Neural progenitor cell (in vitro differentiated cells): ENCODE measurements around the gene LAMA2. TPM values are rescaled to one million over a fixed set of nuclear protein-coding genes. Genes with fewer than 3 reads are reported as not detected.

ENCODE experiments used
- DNase-seq: peaks from one replicate; pipeline ENCODE4 v3.0.0-alpha.2; 2016; ENCODE audit warnings: low spot score
- H2AFZ ChIP-seq: fragments of 200-600 bp; sonication (generic); replicated peaks from 2 replicates; pipeline ENCODE4 v1.6.1; 2016; ENCODE audit warnings: antibody characterized with exemption
- H3F3A ChIP-seq: fragments of 200-600 bp; sonication (generic); 2 replicates; pipeline ENCODE4 v1.6.1; 2016; ENCODE audit warnings: antibody characterized with exemption, low read depth
- H3K27ac ChIP-seq: fragments of 200-600 bp; sonication (generic); 2 replicates; pipeline ENCODE4 v1.5.1; 2016; ENCODE audit warnings: mild to moderate bottlenecking
- H3K27me3 ChIP-seq: fragments of 200-600 bp; sonication (generic); 2 replicates; pipeline ENCODE4 v1.6.1; 2016; ENCODE audit warnings: mild to moderate bottlenecking, moderate library complexity
- H3K36me3 ChIP-seq: fragments of 200-600 bp; sonication (generic); 2 replicates; pipeline ENCODE4 v1.5.1; 2016
- H3K4me1 ChIP-seq: fragments of 200-600 bp; sonication (generic); 2 replicates; pipeline ENCODE4 v1.6.1; 2016; ENCODE audit warnings: mixed run types
- H3K4me2 ChIP-seq: fragments of 200-600 bp; sonication (generic); 2 replicates; pipeline ENCODE4 v1.6.1; 2016
- H3K4me3 ChIP-seq: fragments of 200-600 bp; sonication (generic); 2 replicates; pipeline ENCODE4 v1.5.1; 2016
- H3K79me2 ChIP-seq: fragments of 200-600 bp; sonication (generic); 2 replicates; pipeline ENCODE4 v1.6.1; 2016; ENCODE audit warnings: low read depth
- H3K9ac ChIP-seq: fragments of 200-600 bp; sonication (generic); 2 replicates; pipeline ENCODE4 v1.6.1; 2016
- H3K9me3 ChIP-seq: fragments of 200-600 bp; sonication (generic); 2 replicates; pipeline ENCODE4 v1.5.1; 2016; ENCODE audit warnings: low read depth
- H4K20me1 ChIP-seq: fragments of 200-600 bp; sonication (generic); 2 replicates; pipeline ENCODE4 v1.6.1; 2016; ENCODE audit warnings: low read depth
- H3K27ac Mint-ChIP-seq: 3 replicates; pipeline ENCODE4 v1.8.0; 2021; ENCODE audit warnings: mixed read lengths
- H3K27me3 Mint-ChIP-seq: 2 replicates; pipeline ENCODE4 v1.8.0; 2022; ENCODE audit warnings: low read depth, mild to moderate bottlenecking, inconsistent platforms, moderate library complexity, mixed read lengths; ENCODE audit not compliant: insufficient read depth
- H3K36me3 Mint-ChIP-seq: 3 replicates; pipeline ENCODE4 v1.8.0; 2021; ENCODE audit warnings: mixed read lengths
- H3K4me1 Mint-ChIP-seq: 3 replicates; pipeline ENCODE4 v1.8.0; 2021; ENCODE audit warnings: mixed read lengths
- H3K4me3 Mint-ChIP-seq: 3 replicates; pipeline ENCODE4 v1.8.0; 2021; ENCODE audit warnings: mild to moderate bottlenecking, moderate library complexity, mixed read lengths
- H3K9me3 Mint-ChIP-seq: 3 replicates; pipeline ENCODE4 v1.8.0; 2020; ENCODE audit warnings: mixed read lengths
- CTCF ChIP-seq: fragments of 200-600 bp; sonication (generic); IDR thresholded peaks from 2 replicates; pipeline ENCODE4 v1.5.1; 2017; ENCODE audit warnings: antibody characterized with exemption, mild to moderate bottlenecking
- EZH2 ChIP-seq: fragments of 200-600 bp; sonication (generic); IDR thresholded peaks from 2 replicates; pipeline ENCODE4 v1.6.1; 2017; ENCODE audit warnings: antibody characterized with exemption, mild to moderate bottlenecking, moderate library complexity
- EZH2phosphoT487 ChIP-seq: fragments of 200-600 bp; sonication (generic); IDR thresholded peaks from 2 replicates; pipeline ENCODE4 v1.6.1; 2017; ENCODE audit warnings: antibody characterized with exemption
- total RNA-seq: library from RNA; depleted of rRNA; stranded (reverse); fragments of >200 nt; gene quantifications from 2 replicates; pipeline ENCODE4 v1.2.3, GENCODE V29; 2015; ENCODE audit warnings: low replicate concordance

LAMA2 gene
- total RNA-seq, 1 donor from 2014 or later, result 1.5 TPM

- no peak for DNase-seq
- Histone ChIP-seq H3K36me3 (no peaks in the 10 kb centered on the region), H3K4me2 (no peak overlapping the region), H2AFZ (no peak overlapping the region), H3K9me3 (no peaks in the 10 kb centered on the region), H3K79me2 (no peaks in the 10 kb centered on the region), H3K9ac (no peak overlapping the region), H3K27ac (no peak overlapping the region), H3F3A (no peaks in the 10 kb centered on the region), H3K27me3 (no peaks in the 10 kb centered on the region), H3K4me3 (no peak overlapping the region), H4K20me1 (no peaks in the 10 kb centered on the region), H3K4me1 (peaks cover 4% of the 10 kb centered on the region)
- no peak overlapping the region for H3K27ac Mint-ChIP-seq
- H3K4me1 Mint-ChIP-seq, result peaks cover 5% of the 10 kb centered on the region
- no peak overlapping the region for H3K4me3 Mint-ChIP-seq
- H3K9me3 Mint-ChIP-seq, result no peaks in the 10 kb centered on the region
- H3K27me3 Mint-ChIP-seq, result no peaks in the 10 kb centered on the region
- no peaks in the 10 kb centered on the region for H3K36me3 Mint-ChIP-seq
- TF ChIP-seq EZH2 (no peak), CTCF (no peak), EZH2phosphoT487 (no peak)
Observed at GRCh38 chr6:129478379-129478778, 595.4 kb downstream of the LAMA2 start.

DNA sequence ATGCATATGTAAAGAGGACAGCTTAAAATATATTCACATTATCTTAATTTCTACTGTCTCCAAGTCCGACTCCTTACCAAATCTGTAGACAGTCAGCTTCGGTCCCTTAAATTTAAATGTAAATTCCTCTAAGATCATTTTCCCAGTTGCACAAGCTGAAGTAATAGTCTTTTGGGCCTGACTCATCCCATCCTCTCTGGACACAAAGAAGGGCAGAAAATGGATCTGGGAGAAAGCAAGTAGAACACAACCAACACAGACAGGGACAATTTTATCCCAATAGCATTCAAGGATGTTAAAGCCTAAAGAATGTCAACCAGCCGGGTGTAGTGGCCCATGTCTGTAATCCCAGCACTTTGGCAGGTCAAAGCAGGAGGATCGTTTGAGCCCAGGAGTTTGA lies 598.8 kb downstream of the LAMA2 start:
- Histone ChIP-seq H3K4me1 (peaks cover 2% of the 10 kb centered on the region), H3K4me2 (no peak overlapping the region), H3K4me3 (no peak overlapping the region), H3K79me2 (no peaks in the 10 kb centered on the region), H3K27me3 (no peaks in the 10 kb centered on the region), H4K20me1 (no peaks in the 10 kb centered on the region), H3K9ac (no peak overlapping the region), H3K27ac (no peak overlapping the region), H3K9me3 (no peaks in the 10 kb centered on the region), H2AFZ (no peak overlapping the region), H3F3A (peaks cover 1% of the 10 kb centered on the region), H3K36me3 (no peaks in the 10 kb centered on the region)
- Mint-ChIP-seq H3K9me3 (no peaks in the 10 kb centered on the region), H3K4me3 (no peak overlapping the region), H3K4me1 (peaks cover 13% of the 10 kb centered on the region), H3K27ac (no peak overlapping the region), H3K36me3 (no peaks in the 10 kb centered on the region), H3K27me3 (no peaks in the 10 kb centered on the region)
- peak; percentile 22 for DNase-seq
- TF ChIP-seq CTCF (no peak), EZH2phosphoT487 (no peak), EZH2 (no peak)

DNA sequence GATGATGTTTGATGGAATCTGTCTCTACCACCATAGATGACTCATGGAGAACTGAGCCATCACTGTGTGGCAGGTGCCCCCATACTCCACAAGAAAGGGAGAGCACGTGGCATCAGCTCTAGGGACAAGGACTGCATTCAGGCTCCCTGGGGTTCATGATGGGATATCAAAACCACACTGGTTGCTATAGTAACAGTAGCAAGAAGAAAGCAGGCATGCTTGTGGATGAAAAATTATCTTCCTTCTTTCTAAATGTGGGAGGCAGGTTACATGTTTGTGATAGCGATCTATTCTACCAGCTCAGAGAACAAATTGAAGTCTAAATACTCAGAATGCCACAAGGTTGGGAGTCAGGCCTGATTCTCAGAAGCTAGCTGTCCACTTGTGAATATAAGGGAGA lies 602.8 kb downstream of the LAMA2 start:
- H3K4me3 Mint-ChIP-seq, result no peak overlapping the region
- Histone ChIP-seq H4K20me1 (no peaks in the 10 kb centered on the region), H3K4me1 (peaks cover 15% of the 10 kb centered on the region), H3K27ac (no peak overlapping the region), H3K4me2 (no peak overlapping the region), H3K27me3 (no peaks in the 10 kb centered on the region), H3K9me3 (no peaks in the 10 kb centered on the region), H3K4me3 (no peak overlapping the region), H2AFZ (no peak overlapping the region), H3K36me3 (no peaks in the 10 kb centered on the region), H3F3A (peaks cover 9% of the 10 kb centered on the region), H3K79me2 (no peaks in the 10 kb centered on the region), H3K9ac (no peak overlapping the region)
- peaks cover 3% of the 10 kb centered on the region for H3K27me3 Mint-ChIP-seq
- no peak for TF ChIP-seq EZH2
- TF ChIP-seq EZH2phosphoT487, result no peak
- peaks cover 28% of the 10 kb centered on the region for H3K4me1 Mint-ChIP-seq
- H3K36me3 Mint-ChIP-seq, result no peaks in the 10 kb centered on the region
- no peak overlapping the region for H3K27ac Mint-ChIP-seq
- H3K9me3 Mint-ChIP-seq, result no peaks in the 10 kb centered on the region
- no peak for DNase-seq

DNA sequence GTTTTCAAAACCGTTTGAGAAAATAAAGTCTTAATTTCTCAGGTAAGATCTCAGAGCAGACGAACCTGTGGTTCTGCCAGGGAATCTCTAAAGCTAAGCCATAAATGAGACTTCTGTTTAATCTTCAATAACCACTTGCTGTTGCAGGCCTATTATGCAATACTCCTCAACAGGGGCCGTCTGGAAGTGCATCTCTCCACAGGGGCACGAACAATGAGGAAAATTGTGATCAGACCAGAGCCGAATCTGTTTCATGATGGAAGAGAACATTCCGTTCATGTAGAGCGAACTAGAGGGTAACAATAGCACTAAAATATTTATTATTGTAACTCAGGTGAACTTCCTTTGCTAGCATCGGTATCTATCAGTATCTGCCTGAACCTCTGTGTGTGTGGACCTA lies 603.4 kb downstream of the LAMA2 start:
- Mint-ChIP-seq H3K27ac (no peak overlapping the region), H3K36me3 (no peaks in the 10 kb centered on the region), H3K27me3 (peaks cover 3% of the 10 kb centered on the region), H3K4me1 (peaks cover 34% of the 10 kb centered on the region), H3K4me3 (no peak overlapping the region), H3K9me3 (no peaks in the 10 kb centered on the region)
- H3K27ac ChIP-seq, result peak overlapping the region; percentile 72
- peaks cover 9% of the 10 kb centered on the region for H3F3A ChIP-seq
- H3K9me3 ChIP-seq, result no peaks in the 10 kb centered on the region
- no peaks in the 10 kb centered on the region for H3K79me2 ChIP-seq
- H3K4me1 ChIP-seq, result peaks cover 15% of the 10 kb centered on the region
- no peaks in the 10 kb centered on the region for H3K36me3 ChIP-seq
- no peak for DNase-seq
- H3K27me3 ChIP-seq, result no peaks in the 10 kb centered on the region
- H3K4me3 ChIP-seq, result no peak overlapping the region
- H3K4me2 ChIP-seq, result no peak overlapping the region
- TF ChIP-seq CTCF (no peak), EZH2 (no peak), EZH2phosphoT487 (no peak)
- no peak overlapping the region for H2AFZ ChIP-seq
- no peaks in the 10 kb centered on the region for H4K20me1 ChIP-seq
- no peak overlapping the region for H3K9ac ChIP-seq
